Colonic mucosa (tissue), 4 donors: ENCODE data around the gene GNLY. TPM values are rescaled to one million over a fixed set of nuclear protein-coding genes. Genes with fewer than 3 reads are reported as not detected.

Experiments used
- DNase-seq: peaks from one replicate; pipeline ENCODE4 v3.0.0-alpha.2; 2020
- H3K27ac ChIP-seq: fragments of 200-600 bp; one replicate; pipeline ENCODE4 v1.8.0; 2021
- H3K27me3 ChIP-seq: fragments of 200-600 bp; one replicate; pipeline ENCODE4 v1.8.0; 2021
- H3K36me3 ChIP-seq: fragments of 200-600 bp; one replicate; pipeline ENCODE4 v1.8.0; 2021
- H3K4me1 ChIP-seq: fragments of 200-600 bp; one replicate; pipeline ENCODE4 v1.8.0; 2021; ENCODE audit warnings: mild to moderate bottlenecking
- H3K4me3 ChIP-seq: fragments of 200-600 bp; one replicate; pipeline ENCODE4 v1.8.0; 2021
- H3K9ac ChIP-seq, 2 donors: one replicate each; pipeline ENCODE4 v1.7.0; 2013; ENCODE audit warnings: control low read depth in 2 of 2, low read depth in 2 of 2, low read length in 2 of 2
- H3K9me3 ChIP-seq: fragments of 200-600 bp; one replicate; pipeline ENCODE4 v1.8.0; 2021
- intact Hi-C: fragments of 100-400 bp; cut with DNase I; formaldehyde crosslinking; loops from one replicate; pipeline ENCODE4 v1.14.1; 2022
- total RNA-seq, 2 donors: library from RNA; stranded (reverse); fragmentation: NEBNext Ultra II Directional in 1 of 2; extraction: Animal tissue kit (Norgen Biotek cat#: 25700) in 1 of 2; gene quantifications; one replicate each; pipeline ENCODE4 v1.2.1, GENCODE V29; 2021
- TF ChIP-seq, protein P1 (sequence below): fragments of 200-600 bp; IDR thresholded peaks from one replicate; pipeline ENCODE4 v1.8.0; 2022; ENCODE audit warnings: antibody characterized with exemption, mild to moderate bottlenecking
- donor health status: healthy.
- donor health status: DM: no; HTN: no; CAD: no.
- donor health status: DM: no; HTN: no; CAD: no.

GNLY gene
- total RNA-seq, 2 donors from 2014 or later, result 0.32 to 4.7 TPM

DNA sequence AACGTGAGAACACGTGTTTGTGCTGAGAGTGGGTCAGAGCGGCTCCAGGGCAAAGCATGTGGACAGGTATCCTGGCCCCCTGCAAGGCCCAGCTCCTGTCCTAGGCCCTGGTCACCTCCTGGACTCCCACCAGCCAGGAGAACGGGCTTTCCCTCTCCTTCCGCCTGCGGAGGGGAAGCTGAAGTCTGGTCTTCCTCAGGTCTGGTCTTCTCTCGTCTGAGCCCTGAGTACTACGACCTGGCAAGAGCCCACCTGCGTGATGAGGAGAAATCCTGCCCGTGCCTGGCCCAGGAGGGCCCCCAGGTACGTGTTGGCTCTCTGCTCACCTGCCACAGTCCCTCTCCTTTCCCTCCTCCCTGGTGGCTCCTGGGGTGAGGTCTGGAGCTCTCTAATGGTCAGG, 963 bp downstream of the GNLY start:
- no peaks in the 10 kb centered on the region for H3K4me1 ChIP-seq
- H3K27ac ChIP-seq, result no peak overlapping the region
- H3K36me3 ChIP-seq, result no peaks in the 10 kb centered on the region
- H3K9ac ChIP-seq, result no peak overlapping the region
- no peak overlapping the region for H3K4me3 ChIP-seq
- H3K27me3 ChIP-seq, result no peaks in the 10 kb centered on the region
- no peaks in the 10 kb centered on the region for H3K9me3 ChIP-seq
- TF ChIP-seq, protein P1, sequence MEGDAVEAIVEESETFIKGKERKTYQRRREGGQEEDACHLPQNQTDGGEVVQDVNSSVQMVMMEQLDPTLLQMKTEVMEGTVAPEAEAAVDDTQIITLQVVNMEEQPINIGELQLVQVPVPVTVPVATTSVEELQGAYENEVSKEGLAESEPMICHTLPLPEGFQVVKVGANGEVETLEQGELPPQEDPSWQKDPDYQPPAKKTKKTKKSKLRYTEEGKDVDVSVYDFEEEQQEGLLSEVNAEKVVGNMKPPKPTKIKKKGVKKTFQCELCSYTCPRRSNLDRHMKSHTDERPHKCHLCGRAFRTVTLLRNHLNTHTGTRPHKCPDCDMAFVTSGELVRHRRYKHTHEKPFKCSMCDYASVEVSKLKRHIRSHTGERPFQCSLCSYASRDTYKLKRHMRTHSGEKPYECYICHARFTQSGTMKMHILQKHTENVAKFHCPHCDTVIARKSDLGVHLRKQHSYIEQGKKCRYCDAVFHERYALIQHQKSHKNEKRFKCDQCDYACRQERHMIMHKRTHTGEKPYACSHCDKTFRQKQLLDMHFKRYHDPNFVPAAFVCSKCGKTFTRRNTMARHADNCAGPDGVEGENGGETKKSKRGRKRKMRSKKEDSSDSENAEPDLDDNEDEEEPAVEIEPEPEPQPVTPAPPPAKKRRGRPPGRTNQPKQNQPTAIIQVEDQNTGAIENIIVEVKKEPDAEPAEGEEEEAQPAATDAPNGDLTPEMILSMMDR, result no peak
- intact Hi-C loops, result no loop called here
- DNase-seq, result no peak

GRCh38 chr2:85695691-85696668, 1.8 kb downstream of the GNLY start:
- Histone ChIP-seq H3K9me3 (no peaks in the 10 kb centered on the region), H3K36me3 (no peaks in the 10 kb centered on the region), H3K4me3 (no peak overlapping the region), H3K4me1 (no peaks in the 10 kb centered on the region), H3K9ac (no peak overlapping the region), H3K27ac (no peak overlapping the region), H3K27me3 (no peaks in the 10 kb centered on the region)
- intact Hi-C loops, result no loop called here
- TF ChIP-seq, protein P1, result no peak
- DNase-seq, result no peak

GRCh38 chr2:85697096-85697495, 2.9 kb downstream of the GNLY start:
- Histone ChIP-seq H3K4me1 (no peaks in the 10 kb centered on the region), H3K9ac (no peak overlapping the region), H3K9me3 (no peaks in the 10 kb centered on the region), H3K27ac (no peak overlapping the region), H3K27me3 (no peaks in the 10 kb centered on the region), H3K4me3 (no peak overlapping the region), H3K36me3 (no peaks in the 10 kb centered on the region)
- TF ChIP-seq, protein P1, result no peak
- no peak for DNase-seq
- intact Hi-C loops, result no loop called here

DNA sequence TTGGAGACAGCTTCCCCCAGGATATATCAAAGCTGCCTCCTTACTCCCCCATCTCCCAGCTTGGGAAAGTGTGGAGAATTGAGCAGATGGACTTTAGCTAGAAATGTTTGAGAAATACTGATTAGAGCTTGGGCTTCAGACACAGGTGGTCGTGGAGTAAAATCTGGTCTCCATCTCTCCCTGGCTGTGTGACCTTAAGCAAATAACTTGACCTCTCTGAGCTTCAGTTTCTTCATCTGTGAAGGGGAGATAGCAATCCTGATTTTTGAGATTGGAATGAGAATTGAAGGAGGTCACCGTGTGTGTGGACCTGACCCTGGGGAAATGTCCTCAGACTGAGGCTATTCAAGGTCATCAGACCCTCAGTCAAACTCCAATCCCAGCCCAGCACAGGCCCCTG, 3.6 kb downstream of the GNLY start:
- Histone ChIP-seq H3K27ac (no peak overlapping the region), H3K4me3 (no peak overlapping the region), H3K9me3 (no peaks in the 10 kb centered on the region), H3K27me3 (no peaks in the 10 kb centered on the region), H3K36me3 (no peaks in the 10 kb centered on the region), H3K9ac (no peak overlapping the region), H3K4me1 (no peaks in the 10 kb centered on the region)
- no peak for DNase-seq
- TF ChIP-seq, protein P1, result no peak
- intact Hi-C loops, result no loop called here

GRCh38 chr2:85698184-85698879, 4.2 kb downstream of the GNLY start:
- Histone ChIP-seq H3K27me3 (no peaks in the 10 kb centered on the region), H3K36me3 (no peaks in the 10 kb centered on the region), H3K9ac (no peak overlapping the region), H3K9me3 (no peaks in the 10 kb centered on the region), H3K4me3 (no peak overlapping the region), H3K4me1 (no peaks in the 10 kb centered on the region), H3K27ac (no peak overlapping the region)
- no peak for DNase-seq
- intact Hi-C loops, result no loop called here
- TF ChIP-seq, protein P1, result no peak
